Measurements from ENCODE around the gene ARHGAP27.

GRCh38 chr17:45383003-45383402 is 49.7 kb downstream of the ARHGAP27 start:
- no peak for TF ChIP-seq CTCF (conservative IDR thresholded peaks at IDR 0.05; ENCODE audit: low read length)
- TF ChIP-seq EZH2phosphoT487 (IDR thresholded peaks at IDR 0.05; ENCODE audit: borderline replicate concordance, low read depth, low read length): no peak

All from OCI-LY7 (cell line).